G401 (cell line): ENCODE data around the gene IPCEF1. TPM values are rescaled to one million over a fixed set of nuclear protein-coding genes. Genes with fewer than 3 reads are reported as not detected.
"Not testable (repeated sequence)": the region's sequence is repeated elsewhere in the genome, so short reads cannot be mapped to it uniquely, and the experiment has no call there.

Source experiments
- DNase-seq: peaks from one replicate; pipeline ENCODE4 v3.0.0-alpha.2; 2015; ENCODE audit warnings: low spot score
- in situ Hi-C: cut with HindIII; loops from 2 replicates; pipeline ENCODE4 v1.10.0; 2016; ENCODE audit warnings: low sequenced_read_pairs, mixed read lengths
- total RNA-seq: library from RNA; depleted of rRNA; stranded (reverse); fragments of >200 nt; shearing (Covaris generic); gene quantifications from 2 replicates; pipeline ENCODE4 v1.2.3, GENCODE V29; 2014

Gene IPCEF1
- total RNA-seq, 1 experiment from 2014 or later = not detected

DNA sequence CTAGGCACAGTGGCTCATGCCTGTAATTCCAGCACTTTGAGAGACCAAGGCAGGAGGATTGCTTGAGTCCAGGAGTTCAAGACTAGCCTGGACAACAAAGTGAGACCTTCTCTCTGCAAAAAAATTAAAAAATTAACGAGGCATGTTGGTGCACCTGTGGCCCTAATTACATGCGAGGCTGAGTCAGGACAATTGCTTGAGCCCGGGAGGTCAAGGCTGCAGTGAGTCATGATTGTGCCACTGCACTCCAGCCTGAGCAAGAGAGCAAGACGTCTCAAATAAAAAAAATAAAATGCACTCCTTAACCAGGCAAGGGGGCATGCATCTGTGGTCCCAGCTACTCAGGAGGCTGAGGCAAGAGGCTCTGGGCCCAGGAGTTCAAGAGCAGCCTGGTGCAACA is 53.0 kb downstream of the IPCEF1 start:
- DNase-seq, in situ Hi-C loops: not testable (repeated sequence)

DNA sequence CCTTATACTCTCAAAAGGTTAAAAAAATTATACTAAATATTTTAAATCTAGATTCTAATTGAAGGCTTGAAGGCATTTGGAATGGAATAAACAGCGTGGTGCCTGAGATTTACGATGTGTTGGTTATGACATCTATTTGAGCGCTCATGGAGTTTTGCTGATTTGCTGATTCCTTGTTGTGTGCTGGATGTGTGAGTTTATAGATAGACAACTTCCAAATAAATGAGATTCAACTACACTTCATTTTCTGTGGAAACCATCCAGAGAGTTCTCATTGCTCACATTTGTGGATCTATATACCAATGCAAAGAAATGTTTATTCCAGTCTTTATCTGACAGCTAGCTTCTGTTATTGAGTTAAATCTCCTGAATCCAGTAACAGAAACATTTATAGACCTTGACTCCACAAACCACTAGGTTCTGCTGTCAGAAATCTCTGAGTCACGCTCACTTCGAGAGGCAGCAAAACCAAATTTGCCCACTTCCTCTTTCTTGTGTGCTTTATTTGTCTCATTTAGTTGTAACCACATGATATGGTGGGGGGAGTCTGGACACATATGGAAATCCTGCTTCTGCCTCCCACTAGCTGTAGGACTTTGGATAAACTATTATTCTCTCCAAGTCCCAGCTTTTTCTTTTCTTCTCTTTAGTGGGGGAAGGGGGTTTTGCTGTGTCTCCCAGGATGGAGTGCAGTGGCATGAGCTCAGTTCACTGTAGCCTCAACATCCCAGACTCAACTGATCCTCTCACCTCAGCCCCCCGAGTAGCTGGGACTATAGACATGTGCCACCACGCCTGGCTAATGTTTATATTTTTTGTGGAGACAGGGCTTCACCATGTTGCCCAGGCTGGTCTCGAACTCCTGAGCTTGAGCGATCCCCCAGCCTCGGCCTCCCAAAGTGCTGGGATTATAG is 54.5 kb downstream of the IPCEF1 start:
- in situ Hi-C loops = no loop called here
- no peak for DNase-seq

DNA sequence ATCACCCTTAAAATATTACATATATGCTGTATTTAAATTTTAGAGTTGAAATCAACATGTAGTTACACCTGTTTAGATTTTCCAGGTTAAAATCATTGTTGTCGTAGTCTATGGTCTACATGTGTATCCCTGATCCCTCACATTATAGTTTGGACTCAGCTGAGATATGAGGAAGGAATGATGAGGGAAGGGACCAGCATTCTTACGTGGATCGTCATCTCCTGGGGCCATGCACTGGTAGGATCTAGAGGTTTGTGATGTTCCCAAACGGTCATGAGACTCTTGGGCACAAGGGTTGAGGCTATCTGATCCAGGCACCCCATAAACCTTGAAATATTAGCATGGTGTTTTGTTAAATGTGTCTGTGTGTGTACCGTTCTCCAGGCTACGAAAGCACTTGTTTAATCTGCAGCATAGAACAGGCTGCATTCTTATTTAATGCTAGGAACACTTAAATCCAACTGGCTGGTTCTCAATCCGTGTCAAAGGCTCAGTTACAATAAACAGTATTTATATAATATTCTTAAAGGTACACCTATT is 55.4 kb downstream of the IPCEF1 start:
- in situ Hi-C loops = no loop called here
- DNase-seq = no peak

DNA sequence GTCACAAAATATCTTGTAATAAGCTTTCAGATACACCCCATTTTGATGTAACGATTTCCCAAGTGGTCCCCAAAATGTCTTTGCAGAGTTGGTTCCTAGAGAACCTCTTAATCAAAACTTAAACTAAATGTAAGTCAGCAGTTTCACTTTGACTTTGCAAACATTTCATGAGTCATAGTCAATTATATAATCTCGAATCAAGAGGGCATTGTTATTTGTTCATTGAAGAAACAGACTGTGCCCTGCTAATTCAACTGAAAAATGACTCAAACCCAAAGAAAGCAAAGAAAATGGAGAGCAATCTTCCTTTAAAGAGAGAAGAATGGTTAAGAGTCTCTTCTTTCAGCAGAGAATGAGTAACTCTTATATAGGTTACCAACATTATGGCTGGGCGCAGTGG is 58.3 kb downstream of the IPCEF1 start:
- in situ Hi-C loops = no loop called here
- no peak for DNase-seq

DNA sequence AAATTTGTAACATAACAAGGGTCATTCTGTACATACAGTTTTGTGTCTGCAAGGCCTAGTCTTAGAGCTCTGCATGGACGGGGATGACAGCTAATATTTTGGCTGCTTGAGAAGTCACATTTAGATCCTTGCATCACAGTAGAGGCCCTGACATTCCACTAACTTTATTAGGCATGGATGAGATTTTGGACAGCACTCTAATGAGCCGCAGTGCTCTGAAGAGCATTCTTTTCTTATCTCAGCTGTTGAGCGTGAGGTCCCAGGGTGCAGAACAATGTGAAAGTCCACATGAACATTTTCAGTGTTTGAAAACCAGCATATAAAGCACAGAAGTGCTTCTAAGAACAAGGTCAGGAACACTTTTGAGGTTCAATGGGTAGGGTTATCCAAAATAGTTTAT is 58.9 kb downstream of the IPCEF1 start:
- no peak for DNase-seq
- in situ Hi-C loops = no loop called here

DNA sequence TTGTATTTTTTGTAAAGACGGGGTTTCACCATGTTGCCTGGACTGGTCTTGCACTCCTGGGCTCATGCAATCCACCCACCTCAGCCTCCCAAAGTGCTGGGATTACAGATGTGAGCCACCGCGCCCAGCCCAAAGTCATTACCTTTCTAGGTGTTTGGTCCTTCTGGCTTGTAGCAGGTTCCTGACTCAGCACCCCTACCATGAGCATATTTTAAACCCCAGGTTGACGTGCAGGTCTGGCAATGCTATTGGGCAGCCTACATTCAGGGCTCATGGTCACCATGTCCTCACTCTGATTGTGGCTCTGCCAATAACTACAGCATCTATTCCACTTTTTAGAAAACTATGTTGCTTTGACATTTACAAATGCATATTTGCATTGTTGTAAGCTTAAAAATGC is 59.4 kb downstream of the IPCEF1 start:
- DNase-seq = no peak
- in situ Hi-C loops = no loop called here

DNA sequence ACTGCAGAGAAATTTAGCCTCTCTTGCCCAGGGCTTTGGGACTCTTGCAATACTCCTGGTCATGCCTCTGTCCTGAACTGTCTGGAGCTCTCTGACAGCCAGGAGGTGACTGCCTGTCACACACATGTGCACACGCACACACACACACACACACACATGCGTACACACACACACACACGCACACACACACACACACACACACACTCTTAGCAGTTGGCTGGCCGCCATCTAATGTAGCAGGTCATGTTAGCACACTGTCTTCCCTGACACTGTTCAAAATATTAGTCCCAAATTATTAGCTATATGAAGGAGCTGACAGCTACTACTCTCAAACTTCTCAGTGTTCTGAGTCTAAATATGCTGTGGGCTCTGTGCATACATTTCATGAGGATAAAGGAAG is 60.9 kb downstream of the IPCEF1 start:
- no peak for DNase-seq
- in situ Hi-C loops = no loop called here

DNA sequence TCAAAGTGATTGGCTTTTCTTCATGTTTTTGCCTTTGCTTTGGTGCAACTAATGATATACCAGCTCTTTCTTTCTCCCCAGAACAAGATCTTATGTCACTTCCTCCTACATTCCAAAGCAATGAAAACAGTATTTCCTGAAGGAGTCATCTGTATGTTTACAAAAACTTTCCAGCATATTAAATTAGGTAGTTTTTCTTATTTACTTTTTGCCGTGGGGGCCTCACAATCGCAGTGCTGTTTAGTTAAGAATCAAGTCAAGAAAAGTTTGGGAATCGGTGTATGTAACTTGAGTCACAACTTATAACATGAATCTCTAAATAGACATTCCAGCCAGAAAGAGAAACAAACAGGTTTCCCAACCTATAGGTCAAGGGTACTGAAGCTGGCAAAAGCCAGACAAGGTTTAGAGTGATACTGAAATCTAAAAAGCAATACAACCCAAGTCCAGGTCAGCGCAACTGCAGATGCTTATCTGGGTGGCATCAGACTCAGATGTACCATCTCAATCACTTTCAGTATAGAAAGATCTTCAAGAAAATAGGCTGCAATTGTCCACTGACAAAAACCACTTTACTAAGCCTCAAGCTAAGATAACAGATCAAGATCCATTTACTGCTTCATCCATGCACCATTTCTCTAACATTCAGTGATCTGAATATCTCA is 63.6 kb downstream of the IPCEF1 start:
- in situ Hi-C loops = no loop called here
- DNase-seq = no peak

DNA sequence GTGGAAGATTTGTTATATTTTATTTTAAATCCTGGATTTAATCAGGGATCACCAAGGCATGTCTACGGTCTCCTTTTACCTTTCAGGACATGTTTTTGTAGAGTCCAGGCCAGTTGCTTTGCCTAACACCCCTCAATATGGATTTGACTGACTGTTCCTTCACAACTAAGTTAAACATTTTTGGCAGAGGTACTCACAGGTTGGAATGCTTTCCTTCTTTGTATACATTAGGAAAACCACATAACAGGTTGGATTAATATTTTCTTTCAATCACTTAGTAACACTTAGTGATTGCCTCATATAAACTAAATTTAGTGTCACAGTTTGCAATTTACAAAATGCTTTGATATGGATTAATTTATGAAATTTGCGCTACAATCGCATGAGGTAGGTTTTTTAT is 64.5 kb downstream of the IPCEF1 start:
- no peak for DNase-seq
- in situ Hi-C loops = no loop called here

DNA sequence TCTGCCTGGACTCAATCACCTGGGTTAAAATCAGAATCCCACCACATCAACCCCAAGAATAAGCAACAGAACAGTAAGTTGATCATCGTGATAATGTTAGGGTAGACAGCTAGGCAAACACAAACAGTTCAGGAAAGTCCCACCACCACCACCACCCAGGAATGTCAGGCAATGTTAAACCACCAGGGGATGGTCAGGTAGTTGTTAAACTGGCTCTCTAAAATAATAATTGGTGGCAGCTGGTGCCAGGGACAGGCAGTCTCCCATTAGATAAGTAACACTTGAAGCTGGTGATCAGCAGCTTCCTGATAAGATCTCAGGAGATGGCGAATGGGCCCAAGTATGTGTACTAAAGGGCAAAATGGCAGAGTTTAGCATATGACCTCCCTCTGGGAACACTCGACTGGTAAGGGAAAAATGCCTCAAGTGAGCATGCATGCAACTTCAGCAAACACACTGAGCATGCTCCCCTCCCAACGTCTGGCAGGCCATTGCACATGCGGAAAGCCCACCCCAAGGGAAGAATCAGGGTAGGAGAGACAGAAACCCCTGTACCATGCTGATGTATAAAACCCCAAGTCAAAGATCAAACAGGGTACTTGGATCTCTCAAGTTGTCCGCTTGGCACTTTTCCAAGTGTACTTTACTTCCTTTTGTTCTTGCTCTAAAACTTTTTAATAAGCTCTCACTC is 66.6 kb downstream of the IPCEF1 start:
- in situ Hi-C loops = no loop called here

DNA sequence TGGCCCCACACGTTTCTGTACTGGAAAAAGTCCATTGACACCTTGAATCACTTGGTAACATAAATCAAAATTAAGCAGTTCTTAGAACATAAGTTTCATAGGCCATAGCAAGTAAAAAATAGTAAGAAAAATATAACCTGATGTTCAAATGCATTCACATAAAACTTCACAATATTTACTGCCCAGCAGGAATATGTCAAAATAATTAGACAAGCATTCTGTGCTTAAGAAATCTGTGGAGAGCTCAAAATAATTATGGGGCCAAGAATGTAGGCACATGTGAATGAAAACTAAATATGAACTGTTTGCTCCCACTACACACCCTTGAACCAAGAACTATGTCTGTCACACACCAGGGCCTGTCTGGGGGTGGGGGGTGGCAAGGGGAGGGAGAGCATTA is 70.8 kb downstream of the IPCEF1 start:
- in situ Hi-C loops = no loop called here
- no peak for DNase-seq

More for the DNA sequence above, 66.6 kb downstream of the IPCEF1 start:
- DNase-seq = no peak

DNA sequence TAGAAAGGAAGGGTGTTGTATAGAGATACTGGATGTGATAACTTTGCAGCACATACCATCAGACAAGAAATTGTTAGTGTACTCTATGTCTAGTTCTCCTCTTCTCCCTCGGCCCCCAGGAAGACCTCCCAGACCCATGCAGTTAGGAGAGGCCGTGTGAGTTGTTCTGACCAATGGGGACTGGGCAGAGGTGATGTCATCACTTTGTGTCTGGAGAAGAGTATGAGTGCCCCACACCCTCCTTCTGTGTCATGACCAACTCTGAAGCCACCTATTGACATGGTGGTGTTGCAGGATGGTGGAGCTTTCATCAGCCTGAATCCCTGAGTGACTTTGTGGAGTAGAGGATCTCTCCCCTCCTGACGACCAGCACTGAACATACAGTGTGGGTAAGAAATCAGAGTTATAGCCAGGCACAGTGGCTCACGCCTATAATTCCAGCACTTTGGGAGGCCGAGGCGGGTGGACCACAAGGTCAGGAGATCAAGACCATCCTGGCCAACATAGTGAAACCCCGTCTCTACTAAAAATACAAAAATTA is 72.2 kb downstream of the IPCEF1 start:
- DNase-seq = no peak
- in situ Hi-C loops = no loop called here

DNA sequence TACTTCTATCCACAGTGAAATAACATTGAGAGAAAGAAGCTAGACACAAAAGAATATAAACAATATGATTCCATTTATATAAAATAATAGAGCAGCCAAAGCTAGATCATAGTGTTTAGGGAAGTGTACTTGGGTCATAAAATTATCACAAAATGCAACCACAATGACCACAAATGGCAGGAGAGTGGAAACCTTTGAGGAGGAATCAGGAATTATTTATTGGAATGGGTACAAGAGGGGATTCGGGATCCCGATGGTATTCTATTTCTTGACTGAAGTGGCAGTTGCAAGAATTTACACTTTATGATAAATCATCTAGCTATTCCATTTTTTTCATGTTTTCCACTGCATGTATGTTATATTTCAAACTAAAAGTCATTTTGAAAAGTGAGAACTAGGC is 76.1 kb downstream of the IPCEF1 start:
- DNase-seq = no peak
- in situ Hi-C loops = no loop called here

DNA sequence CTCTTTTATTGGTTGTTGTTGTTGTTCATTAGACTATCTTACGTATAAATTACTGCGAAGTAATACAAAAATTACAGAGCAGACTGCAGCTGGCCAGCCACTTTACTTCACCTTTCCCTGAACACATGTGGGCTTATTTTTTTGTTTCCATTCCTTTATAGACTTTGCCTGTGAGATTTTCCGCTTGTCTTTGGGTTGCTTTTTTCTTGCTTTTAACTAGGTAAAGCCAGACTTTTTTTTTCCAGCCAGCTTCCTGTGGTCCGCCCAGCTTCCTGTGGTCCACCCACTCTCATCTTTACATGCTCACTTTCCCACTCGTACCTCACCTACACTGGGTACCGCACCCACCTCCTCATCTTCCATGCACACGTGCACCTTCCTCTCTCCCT is 79.0 kb downstream of the IPCEF1 start:
- no peak for DNase-seq
- in situ Hi-C loops = no loop called here

DNA sequence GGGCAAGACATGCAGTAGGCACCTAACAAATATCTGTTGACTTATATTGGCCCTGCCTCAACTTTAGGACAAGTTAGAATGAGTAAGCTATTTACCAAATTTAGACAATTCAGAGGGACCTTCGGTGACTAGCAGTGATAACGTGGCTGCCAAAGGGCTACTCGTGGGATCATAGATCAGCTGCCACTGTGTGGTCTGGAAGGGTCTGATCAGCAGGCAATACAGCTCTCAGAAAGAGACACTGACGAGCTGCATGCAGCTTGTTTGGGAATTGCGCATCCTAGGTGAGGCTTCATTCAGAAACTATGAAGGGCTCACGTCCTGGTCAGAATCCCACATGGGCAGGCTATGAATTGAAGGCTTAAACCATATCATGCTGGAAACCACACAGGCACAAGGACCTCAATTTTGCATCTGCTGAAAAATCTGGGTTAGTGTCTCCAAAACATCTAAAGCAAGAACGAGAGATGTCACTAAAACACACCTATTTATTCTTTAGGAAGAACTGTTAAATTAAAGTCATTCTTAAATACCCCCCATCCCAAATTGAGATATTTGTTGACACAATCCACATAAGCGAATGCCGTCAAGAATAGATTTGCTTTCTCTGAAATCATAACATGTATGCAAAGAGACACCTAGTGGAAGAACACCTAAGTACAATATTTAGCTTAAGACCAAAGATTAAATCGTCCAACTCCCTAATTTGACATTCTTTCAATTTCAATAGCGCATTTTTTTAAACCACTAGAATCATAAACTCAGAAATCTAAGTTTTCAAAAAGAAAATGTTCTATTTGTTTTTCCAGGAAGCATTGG is 79.6 kb downstream of the IPCEF1 start:
- in situ Hi-C loops = no loop called here
- DNase-seq = peak; percentile 71

DNA sequence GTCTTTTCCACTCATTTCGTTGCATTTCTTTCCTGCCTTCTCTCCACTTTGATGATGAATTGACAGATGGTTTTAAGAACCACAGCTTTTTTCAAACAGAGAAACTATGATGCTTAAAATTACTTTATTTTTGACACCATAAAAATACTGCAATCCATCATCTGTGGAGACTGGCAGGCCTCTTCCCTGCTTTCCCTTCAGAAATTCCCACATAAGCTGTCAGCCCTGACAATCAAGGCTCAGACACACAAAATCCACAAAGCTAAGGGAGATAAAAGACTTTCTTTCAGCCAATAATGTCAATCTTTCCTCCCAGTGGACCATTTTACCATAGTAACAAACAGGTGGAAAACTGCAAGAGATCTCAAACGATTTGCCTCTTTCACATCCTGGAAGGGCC is 82.4 kb downstream of the IPCEF1 start:
- in situ Hi-C loops = no loop called here
- no peak for DNase-seq

DNA sequence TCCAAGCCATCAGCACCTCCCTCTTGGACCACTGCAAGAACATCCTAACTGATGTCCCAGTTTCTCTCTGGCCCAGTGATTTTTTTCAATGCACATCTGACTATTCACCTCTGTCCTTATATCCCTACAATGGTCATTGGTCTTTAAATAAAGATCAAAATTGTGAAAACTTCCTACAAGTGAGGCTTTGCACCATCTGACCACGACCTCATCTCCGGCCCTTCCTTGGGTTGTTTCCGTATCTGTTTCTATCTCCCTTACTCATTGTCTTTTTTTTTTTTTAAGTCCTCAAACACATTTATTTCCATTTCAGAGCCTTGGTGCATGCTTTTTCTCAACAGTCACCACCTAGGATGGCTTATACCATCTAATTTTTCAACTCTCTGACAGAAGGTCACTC is 88.1 kb downstream of the IPCEF1 start:
- in situ Hi-C loops = no loop called here
- DNase-seq = no peak

DNA sequence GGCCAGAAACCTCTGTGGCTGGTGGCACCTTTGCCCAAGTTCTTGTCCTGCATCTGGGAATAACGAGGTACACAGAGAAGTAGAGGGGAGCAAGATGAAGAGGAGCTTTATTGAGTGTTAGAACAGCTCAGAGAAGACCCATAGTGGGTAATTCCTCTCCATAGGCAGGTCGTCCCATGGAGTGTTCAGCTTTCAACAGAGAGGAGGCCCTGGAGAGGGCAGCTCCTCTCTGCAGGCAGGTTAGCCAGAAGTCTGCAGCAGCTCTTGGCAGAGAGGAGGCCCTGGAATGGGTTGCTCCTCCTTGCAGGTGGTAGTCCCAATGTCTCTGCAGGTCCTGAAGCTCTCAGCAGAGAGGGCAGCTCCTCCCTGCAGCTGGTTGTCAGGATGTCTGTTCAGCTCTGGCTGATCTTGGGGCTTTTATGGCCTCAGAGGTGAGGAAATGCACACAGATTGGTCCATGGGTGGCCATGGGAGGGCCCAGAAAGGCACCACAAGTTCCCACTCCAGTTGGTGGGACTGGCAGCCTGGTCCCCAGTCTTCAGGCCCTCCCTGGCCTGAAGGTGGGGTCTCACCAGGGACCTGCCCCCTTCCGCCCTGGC is 89.0 kb downstream of the IPCEF1 start:
- DNase-seq = no peak
- in situ Hi-C loops = no loop called here
